GM21515 (cell line): Measurements from ENCODE around the gene GNB5.
"Not testable (repeated sequence)": the region's sequence is repeated elsewhere in the genome, so short reads cannot be mapped to it uniquely, and the experiment has no call there.

ENCODE experiments used
- ATAC-seq: cut with Tn5 transposase; IDR thresholded peaks from one replicate; pipeline ENCODE4 v1.9.1; 2021; ENCODE audit not compliant: unreplicated experiment

GNB5 gene

DNA sequence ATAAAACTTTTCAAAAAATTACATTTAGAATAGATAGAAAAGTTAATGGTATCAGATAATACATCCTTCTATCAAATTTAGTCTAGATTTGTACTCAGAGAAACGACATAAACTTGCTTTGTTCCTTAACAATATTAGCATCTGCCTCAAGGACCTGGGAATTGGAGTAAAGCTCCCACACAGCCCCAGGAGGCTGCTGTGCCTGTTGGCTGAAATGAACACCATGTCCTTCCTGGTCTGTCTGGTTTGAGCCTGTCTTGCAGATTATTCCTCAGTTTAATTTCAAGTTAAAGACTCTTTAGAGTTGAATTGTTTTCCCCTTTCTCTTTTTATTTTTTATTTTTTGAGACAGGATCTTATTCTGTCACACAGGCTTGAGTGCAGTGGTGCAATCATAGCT, 19.4 kb downstream of the GNB5 start:
- no peak for ATAC-seq

DNA sequence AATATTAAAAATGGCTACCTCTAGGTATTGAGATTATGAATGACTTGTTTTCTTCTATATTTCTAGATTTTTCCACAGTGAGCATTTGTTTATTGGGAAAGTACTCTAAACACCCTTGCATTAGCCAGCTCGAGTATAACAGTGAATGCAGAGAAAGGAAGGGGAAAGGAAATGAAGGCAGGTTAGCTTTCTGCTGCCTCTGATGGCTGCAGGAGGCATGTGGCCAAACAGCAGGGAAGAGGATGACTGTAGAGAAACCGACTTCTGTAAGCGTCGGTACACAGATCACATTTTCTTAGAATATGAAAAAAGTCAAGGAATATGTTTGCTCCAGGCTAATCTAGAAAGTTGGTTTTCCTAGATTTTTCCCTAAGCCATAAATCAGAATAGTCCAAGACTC, 19.8 kb downstream of the GNB5 start:
- no peak for ATAC-seq

GRCh38 chr15:52170199-52170598, 21.0 kb downstream of the GNB5 start:
- not testable (repeated sequence) for ATAC-seq

DNA sequence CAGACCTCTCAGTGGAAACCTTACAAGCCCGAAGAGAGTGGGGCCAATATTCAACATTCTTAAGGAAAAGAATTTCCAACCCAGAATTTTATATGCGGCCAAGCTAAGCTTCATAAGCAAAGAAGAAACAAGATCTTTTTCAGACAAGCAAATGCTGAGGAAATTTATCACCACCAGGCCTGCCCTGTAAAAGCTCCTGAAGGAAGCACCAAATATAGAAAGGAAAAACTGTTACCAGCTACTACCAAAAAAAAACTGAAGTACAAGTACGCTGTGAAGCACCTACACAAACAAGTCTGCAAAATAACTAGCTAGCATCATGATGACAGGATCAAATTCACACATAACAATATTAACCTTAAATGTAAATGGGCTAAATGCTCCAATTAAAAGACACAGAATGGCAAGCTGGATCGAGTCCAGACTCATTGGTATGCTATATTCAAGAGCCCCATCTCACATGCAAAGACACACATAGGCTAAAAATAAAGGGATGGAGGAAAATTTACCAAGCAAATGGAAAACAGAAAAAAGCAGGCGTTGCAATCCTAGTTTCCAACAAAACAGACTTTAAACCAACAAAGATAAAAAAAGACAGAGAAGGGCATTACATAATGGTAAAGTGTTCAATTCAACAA, 25.6 kb downstream of the GNB5 start:
- not testable (repeated sequence) for ATAC-seq

- ATAC-seq = no peak
Measured at GRCh38 chr15:52164631-52165265, 26.4 kb downstream of the GNB5 start.

DNA sequence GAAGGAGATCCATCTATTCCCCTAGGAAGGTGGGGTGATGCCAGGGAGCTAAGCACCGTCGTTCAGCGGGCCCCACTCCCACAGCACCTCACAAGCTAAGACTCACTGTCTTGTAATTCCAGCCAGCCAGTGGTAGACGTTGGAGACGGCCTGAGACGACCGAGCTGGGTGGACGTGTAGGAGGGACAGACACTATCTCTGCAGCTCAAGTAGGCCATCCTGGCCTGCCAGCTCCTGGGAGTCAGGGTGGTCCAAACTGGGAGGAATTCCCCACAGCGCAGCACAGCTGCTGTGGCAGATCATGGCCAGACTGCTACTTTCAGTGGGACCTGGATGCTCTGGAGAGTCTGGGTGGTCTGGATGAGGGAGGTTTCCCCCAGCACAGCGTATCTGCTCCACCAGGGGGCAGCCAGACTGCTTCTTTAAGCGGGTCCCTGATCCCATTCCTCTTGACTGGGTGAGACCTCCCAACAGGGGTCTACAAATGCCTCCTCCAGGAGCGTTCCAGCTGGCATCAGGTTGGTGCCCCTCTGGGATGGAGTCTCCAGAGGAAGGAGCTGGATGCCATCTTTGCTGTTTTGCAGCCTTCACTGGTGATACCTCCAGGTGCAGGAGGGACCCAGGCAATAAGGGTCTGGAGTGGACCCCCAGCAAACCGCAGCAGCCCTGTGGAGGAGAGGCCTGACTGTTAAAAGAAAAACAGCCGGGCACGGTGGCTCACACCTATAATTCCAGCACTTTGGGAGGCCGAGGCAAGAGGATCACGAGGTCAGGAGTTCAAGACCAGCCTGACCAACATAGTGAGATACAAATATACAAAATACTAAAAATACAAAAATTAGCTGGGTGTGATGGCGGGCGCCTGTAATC, 27.6 kb downstream of the GNB5 start:
- no peak for ATAC-seq

- ATAC-seq = no peak
Measured at GRCh38 chr15:52162876-52163275, 28.3 kb downstream of the GNB5 start.

GRCh38 chr15:52162260-52162659, 28.9 kb downstream of the GNB5 start:
- no peak for ATAC-seq

DNA sequence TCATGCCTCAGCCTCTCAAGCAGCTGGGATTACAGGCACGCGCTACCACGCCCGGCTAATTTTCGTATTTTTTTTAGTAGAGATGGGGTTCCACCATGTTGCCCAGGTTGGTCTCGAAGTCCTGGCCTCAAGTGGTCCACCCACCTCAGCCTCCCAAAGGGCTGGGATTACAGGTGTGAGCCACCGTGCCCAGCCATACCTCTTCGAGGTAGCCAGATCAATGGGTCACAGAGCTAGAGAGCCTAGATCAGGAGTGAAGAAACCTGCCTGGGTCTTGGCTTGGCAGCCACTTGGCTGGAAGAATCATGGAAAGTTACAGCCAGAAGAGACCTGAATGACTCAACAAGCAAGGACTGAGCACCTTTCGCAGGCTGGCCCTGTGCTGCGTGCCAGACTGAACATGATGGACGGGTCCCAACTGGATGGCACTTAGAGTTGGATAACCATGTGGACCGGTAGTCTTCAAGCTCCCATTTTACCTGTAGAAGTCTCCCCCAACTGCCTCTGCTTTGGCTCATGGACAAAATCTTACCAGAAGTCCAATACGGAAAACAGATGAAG, 29.7 kb downstream of the GNB5 start:
- no peak for ATAC-seq

GRCh38 chr15:52159645-52160044, 31.5 kb downstream of the GNB5 start:
- no peak for ATAC-seq

- no peak for ATAC-seq
Measured at GRCh38 chr15:52158084-52158765, 33.0 kb downstream of the GNB5 start.

- no peak for ATAC-seq
Measured at GRCh38 chr15:52155878-52156277, 35.3 kb downstream of the GNB5 start.

DNA sequence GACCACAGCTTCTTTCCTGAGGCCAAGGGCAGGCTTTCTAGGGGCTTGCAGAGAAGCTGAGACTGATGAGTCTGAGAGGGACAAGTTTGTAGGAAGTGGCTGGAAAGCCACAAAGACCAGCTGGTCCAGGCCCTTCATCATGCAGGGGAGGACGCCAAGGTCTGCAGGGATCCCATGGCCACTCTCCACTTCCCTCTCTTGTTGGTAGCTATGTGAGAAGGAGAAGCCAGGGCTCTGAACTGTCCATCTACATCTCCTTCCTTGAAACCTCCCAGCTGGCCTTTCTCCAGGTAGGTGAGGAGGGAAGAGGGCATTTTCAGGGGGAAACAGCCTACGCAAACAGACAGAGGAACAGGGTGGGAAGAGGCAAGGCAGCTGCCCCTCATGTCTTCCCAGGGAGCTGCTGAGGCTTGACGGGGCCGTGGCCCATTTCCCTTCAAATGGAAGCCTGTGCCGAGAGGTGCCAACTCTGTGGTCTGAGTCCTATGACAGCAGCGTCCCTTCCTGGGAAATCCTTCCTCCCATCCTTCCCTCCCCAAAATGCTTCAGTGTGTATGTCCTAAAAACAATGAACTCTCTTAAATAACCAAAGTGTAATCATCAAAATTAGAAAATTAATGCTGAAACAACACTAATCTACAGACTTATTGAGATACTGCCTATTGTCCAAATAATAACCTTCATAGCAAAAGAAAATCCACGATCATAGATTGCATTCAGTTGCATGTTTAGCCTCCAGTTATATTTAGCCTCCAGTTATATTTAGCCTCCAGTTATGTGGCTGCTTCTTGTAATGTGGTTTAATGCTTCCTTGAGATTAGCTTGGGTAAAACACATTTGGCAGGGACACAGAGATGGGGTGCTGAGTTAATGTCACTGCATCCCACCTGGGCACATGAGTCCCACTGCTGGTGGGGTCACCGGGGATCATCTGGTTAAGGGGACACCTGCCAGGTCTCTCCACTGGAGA, 36.0 kb downstream of the GNB5 start:
- ATAC-seq = no peak

DNA sequence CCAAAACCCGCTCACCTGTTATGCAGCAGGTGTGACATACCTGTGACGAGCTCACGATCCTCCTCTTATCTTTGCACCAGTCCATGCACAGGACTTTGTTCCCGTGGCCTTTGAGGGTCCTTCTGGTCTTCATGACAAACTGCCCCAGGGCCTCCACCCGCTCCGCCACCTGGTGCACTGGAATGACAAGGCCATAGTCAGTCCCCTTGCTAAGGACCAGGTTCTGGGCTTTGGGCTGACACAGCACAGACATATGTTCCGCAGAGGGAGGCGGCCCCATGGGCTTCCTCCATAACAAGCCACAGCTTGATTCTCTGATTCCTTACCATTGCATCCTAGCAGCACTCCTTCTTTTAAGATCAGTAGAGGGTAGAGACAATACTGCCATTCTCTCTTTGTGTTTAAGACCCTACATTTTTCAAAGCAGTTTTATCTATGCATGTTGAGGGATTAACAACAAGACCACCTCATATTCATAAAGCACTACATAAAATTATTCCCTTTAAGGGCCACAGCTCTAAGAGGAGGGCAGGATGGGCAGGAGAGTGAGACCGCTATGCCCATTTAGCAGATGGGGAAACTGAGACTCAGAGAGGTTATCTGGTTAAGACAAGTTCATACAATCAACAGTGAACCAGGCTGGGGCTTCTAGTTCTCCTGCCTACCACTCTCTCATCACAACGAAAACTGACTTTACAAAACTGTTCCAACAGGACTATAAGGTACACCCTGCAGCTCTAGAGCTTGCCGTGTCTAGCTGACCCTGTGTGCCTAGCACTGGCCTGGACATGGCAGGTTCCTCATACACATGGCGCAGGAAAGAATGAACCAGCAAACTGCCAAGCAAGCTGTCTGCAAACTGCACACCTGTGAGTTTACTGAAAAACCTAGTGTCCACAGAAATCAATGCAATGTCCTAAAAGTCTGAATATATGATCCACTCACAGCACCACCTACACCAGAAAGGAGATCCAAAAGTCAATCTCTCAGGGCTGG, 37.0 kb downstream of the GNB5 start:
- no peak for ATAC-seq

DNA sequence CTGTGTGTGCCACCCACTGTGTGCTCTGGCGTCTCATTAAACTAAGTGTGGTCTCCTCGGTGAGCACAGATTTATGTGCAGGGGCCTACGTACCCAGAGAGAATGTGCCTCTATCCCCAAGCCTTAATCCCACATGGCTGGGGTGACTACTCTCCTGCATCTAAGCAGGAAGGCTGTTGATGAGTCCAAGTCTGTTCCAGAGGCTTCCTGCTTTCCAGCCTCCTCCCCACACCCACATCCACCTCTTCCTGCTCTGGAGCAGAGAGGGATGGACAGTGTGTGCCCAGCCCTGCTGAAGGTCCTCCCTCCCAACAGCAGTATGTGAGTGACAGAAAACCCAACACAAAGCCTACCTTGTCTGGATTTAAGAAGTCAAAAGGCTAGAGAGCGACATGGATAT, 39.8 kb downstream of the GNB5 start:
- ATAC-seq = no peak

DNA sequence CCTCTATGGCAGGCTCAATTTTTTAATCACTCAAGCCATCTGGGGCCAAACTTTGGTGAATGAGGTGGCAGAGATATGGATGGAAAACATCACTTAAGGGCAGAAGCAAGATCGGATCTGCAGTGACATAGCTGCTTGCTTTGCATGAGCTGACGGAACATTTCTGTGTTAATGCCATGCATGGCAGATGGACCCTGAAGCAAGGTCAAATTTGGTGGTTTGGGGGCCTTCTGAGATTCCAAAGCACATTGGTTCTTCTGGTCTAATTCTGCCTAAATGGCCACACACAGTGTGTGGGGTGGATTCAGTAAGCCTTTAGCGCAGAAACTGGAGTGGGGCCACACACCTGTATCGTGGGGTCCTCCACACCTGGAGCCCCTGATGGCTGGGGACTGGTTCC, 40.3 kb downstream of the GNB5 start:
- no peak for ATAC-seq

DNA sequence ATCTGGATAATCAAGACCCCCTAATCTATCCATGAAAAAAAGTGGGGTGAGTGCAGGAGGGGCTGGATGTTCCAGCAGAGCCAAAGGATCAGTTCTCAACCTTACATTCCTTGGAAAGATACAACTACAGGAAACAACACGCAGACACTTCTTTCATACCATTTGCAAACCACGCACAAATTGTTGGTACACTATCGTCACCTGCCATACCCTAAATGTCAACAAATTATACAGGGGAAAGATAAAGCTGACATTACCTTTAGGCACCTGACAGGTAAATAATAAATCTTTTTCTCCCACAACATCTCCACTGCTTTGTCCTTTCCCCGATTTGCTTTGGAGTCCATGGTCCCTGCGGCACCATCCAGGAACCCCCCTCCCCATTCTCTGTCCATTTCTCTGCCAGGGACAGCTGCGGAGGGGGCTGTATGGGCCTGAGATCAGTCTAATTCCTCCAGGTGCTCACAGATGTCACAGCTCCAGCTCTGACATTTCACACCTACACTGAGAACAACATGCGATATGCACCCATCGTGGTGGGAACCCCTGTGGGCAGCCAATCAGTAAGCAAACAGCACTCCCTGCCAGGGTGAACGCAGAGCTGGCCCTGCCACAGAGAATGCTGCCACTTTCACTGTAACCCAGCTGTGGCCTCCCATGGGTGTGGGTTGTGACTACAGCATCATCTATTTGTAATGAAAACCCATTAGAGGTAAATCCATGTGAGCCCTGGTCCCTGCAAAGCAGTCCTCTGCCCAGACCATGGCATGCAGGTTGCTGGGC, 41.0 kb downstream of the GNB5 start:
- no peak for ATAC-seq

GRCh38 chr15:52148403-52148802, 42.8 kb downstream of the GNB5 start:
- ATAC-seq = no peak
